MM.1S (cell line): Measurements from ENCODE around the gene MRPL52.
"Not testable (repeated sequence)": the region's sequence is repeated elsewhere in the genome, so short reads cannot be mapped to it uniquely, and the experiment has no call there.

Experiments used
- DNase-seq: peaks from one replicate; pipeline ENCODE4 v3.0.0-alpha.2; 2015
- H2AFZ ChIP-seq: fragments of 300-600 bp; sonication (generic); 2 replicates; pipeline ENCODE4 v1.6.0; 2016; ENCODE audit warnings: antibody characterized with exemption, low read length
- H3F3A ChIP-seq: fragments of 300-600 bp; sonication (generic); 2 replicates; pipeline ENCODE4 v1.6.1; 2016; ENCODE audit warnings: mild to moderate bottlenecking, antibody characterized with exemption, low read length, moderate library complexity, mixed read lengths; ENCODE audit not compliant: insufficient read depth
- H3K27ac ChIP-seq: fragments of 300-600 bp; sonication (generic); 2 replicates; pipeline ENCODE4 v1.5.1; 2016; ENCODE audit warnings: mild to moderate bottlenecking, low read length
- H3K27me3 ChIP-seq: fragments of 300-600 bp; sonication (generic); replicated peaks from 2 replicates; pipeline ENCODE4 v1.6.0; 2016; ENCODE audit warnings: low read length; ENCODE audit not compliant: insufficient read depth
- H3K36me3 ChIP-seq: fragments of 300-600 bp; sonication (generic); replicated peaks from 2 replicates; pipeline ENCODE4 v1.6.1; 2016; ENCODE audit warnings: mild to moderate bottlenecking, low read length, mixed read lengths; ENCODE audit not compliant: insufficient read depth
- H3K4me1 ChIP-seq: fragments of 300-600 bp; sonication (generic); 2 replicates; pipeline ENCODE4 v1.6.1; 2016; ENCODE audit warnings: low read length, mixed read lengths
- H3K4me2 ChIP-seq: fragments of 300-600 bp; sonication (generic); 2 replicates; pipeline ENCODE4 v1.6.0; 2016; ENCODE audit warnings: low read depth, low read length
- H3K4me3 ChIP-seq: fragments of 300-600 bp; sonication (generic); 2 replicates; pipeline ENCODE4 v1.5.1; 2016; ENCODE audit warnings: low read length, mixed read lengths
- H3K79me2 ChIP-seq: fragments of 300-600 bp; sonication (generic); 2 replicates; pipeline ENCODE4 v1.6.1; 2016; ENCODE audit warnings: mixed run types, low read length, mixed read lengths
- H3K9ac ChIP-seq: fragments of 300-600 bp; sonication (generic); 2 replicates; pipeline ENCODE4 v1.6.1; 2016; ENCODE audit warnings: low read length, mixed read lengths
- H3K9me2 ChIP-seq: fragments of 300-600 bp; sonication (generic); replicated peaks from 2 replicates; pipeline ENCODE4 v1.6.1; 2016; ENCODE audit warnings: mild to moderate bottlenecking, low read length, mixed read lengths; ENCODE audit not compliant: insufficient read depth
- H3K9me3 ChIP-seq: fragments of 300-600 bp; sonication (generic); replicated peaks from 2 replicates; pipeline ENCODE4 v1.6.1; 2016; ENCODE audit warnings: mild to moderate bottlenecking, low read length, mixed read lengths; ENCODE audit not compliant: insufficient read depth
- H4K20me1 ChIP-seq: fragments of 300-600 bp; sonication (generic); 2 replicates; pipeline ENCODE4 v1.6.1; 2016; ENCODE audit warnings: mild to moderate bottlenecking, low read length, moderate library complexity, mixed read lengths; ENCODE audit not compliant: insufficient read depth
- CTCF ChIP-seq: fragments of 300-600 bp; sonication (generic); IDR thresholded peaks from 2 replicates; pipeline ENCODE4 v1.5.1; 2016; ENCODE audit warnings: antibody characterized with exemption, low read length, mixed read lengths
- EZH2 ChIP-seq: fragments of 300-600 bp; sonication (generic); optimal IDR thresholded peaks from 2 replicates; pipeline ENCODE3; 2017; ENCODE audit warnings: low read depth, mild to moderate bottlenecking, antibody characterized with exemption, low read length, mixed read lengths
- EZH2phosphoT487 ChIP-seq: fragments of 300-600 bp; sonication (generic); IDR thresholded peaks from 2 replicates; pipeline ENCODE4 v1.6.1; 2018; ENCODE audit warnings: antibody characterized with exemption, low read length

The MRPL52 gene

GRCh38 chr14:22852940-22853767 is 23.5 kb downstream of the MRPL52 start:
- Histone ChIP-seq H3K9me3 (no peaks in the 10 kb centered on the region), H3K4me3 (peak overlapping the region; percentile 66), H3K27me3 (no peaks in the 10 kb centered on the region), H3F3A (no peaks in the 10 kb centered on the region), H4K20me1 (no peaks in the 10 kb centered on the region), H3K4me1 (peaks cover 3% of the 10 kb centered on the region; the same call in 1 of the 2 replicates), H3K9ac (peak overlapping the region; percentile 75), H3K79me2 (no peaks in the 10 kb centered on the region), H3K36me3 (no peaks in the 10 kb centered on the region), H3K4me2 (peak overlapping the region; percentile 96), H3K9me2 (no peaks in the 10 kb centered on the region), H2AFZ (peak overlapping the region; percentile 99), H3K27ac (no peak overlapping the region)
- DNase-seq: peak; percentile 67
- peak; percentile 65 for TF ChIP-seq CTCF
- TF ChIP-seq EZH2: no peak

- H3K9me3 ChIP-seq, H3F3A ChIP-seq, H4K20me1 ChIP-seq, H3K4me3 ChIP-seq, H3K27ac ChIP-seq, H3K4me1 ChIP-seq, H3K79me2 ChIP-seq, H3K36me3 ChIP-seq, H3K9me2 ChIP-seq, H3K27me3 ChIP-seq, DNase-seq, H3K9ac ChIP-seq, H3K4me2 ChIP-seq, H2AFZ ChIP-seq: not testable (repeated sequence)
These were observed 24.6 kb downstream of the MRPL52 start for GRCh38 chr14:22854296-22854695.

- no peak overlapping the region for H2AFZ ChIP-seq
- peaks cover 3% of the 10 kb centered on the region; the same call in 1 of the 2 replicates for H3K4me1 ChIP-seq
- no peaks in the 10 kb centered on the region for H3K36me3 ChIP-seq
- no peaks in the 10 kb centered on the region for H4K20me1 ChIP-seq
- no peaks in the 10 kb centered on the region for H3K9me2 ChIP-seq
- no peaks in the 10 kb centered on the region for H3K27me3 ChIP-seq
- no peak for DNase-seq
- no peaks in the 10 kb centered on the region for H3F3A ChIP-seq
- TF ChIP-seq EZH2phosphoT487 (no peak), CTCF (no peak), EZH2 (no peak)
- no peak overlapping the region for H3K4me3 ChIP-seq
- H3K79me2 ChIP-seq: no peaks in the 10 kb centered on the region
- no peak overlapping the region for H3K9ac ChIP-seq
- H3K27ac ChIP-seq: no peak overlapping the region
- no peak overlapping the region for H3K4me2 ChIP-seq
- H3K9me3 ChIP-seq: no peaks in the 10 kb centered on the region
These were observed 25.5 kb downstream of the MRPL52 start for GRCh38 chr14:22854963-22855724.

- Histone ChIP-seq H3K27ac (no peak overlapping the region), H3K36me3 (no peaks in the 10 kb centered on the region), H3K4me2 (no peak overlapping the region), H4K20me1 (no peaks in the 10 kb centered on the region), H3K9me2 (no peaks in the 10 kb centered on the region), H3K9me3 (no peaks in the 10 kb centered on the region), H3K9ac (no peak overlapping the region), H3K27me3 (no peaks in the 10 kb centered on the region), H3K79me2 (no peaks in the 10 kb centered on the region), H3K4me3 (no peak overlapping the region), H2AFZ (no peak overlapping the region), H3K4me1 (peaks cover 3% of the 10 kb centered on the region; the same call in 1 of the 2 replicates), H3F3A (no peaks in the 10 kb centered on the region)
- DNase-seq: no peak
- TF ChIP-seq EZH2phosphoT487 (no peak), EZH2 (no peak), CTCF (no peak)
These were observed 26.7 kb downstream of the MRPL52 start for GRCh38 chr14:22856428-22856827.

- H4K20me1 ChIP-seq, H3K4me3 ChIP-seq, H3K27me3 ChIP-seq, H3K9me2 ChIP-seq, DNase-seq, H3K9ac ChIP-seq, H3K27ac ChIP-seq, H2AFZ ChIP-seq, H3K4me1 ChIP-seq, H3F3A ChIP-seq, H3K79me2 ChIP-seq, H3K4me2 ChIP-seq, H3K36me3 ChIP-seq, H3K9me3 ChIP-seq: not testable (repeated sequence)
These were observed 30.7 kb downstream of the MRPL52 start for GRCh38 chr14:22860377-22860776.
